Measurements from ENCODE around the gene GPR26.

DNA sequence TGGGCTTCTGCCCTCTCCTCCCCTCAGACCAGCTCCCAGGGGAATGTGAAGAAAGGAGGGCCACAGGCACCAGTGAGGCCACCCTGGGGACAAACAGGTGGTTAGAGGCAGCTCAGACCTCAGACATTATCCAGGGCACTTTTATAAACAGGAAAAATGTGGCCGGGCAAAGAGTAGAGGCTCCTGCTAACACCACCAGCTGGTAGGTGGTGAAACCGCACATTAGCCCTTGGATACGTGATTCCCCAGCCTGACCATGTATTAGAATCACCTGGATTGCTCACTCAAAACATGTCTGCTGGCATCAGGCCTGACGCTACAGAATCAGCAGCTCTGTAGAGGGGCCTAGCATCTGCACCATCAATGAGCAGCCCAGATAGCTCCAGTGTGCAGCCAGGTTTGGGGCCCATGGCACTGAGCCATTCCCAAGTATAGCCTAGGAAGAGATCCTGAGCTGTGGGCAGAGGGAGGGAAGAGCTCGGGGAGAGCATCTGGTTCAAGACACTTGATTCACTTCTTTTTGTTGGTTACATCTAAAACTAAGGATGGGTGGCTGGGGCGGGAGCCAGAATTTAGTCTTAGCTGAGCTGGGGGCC lies 37.1 kb downstream of the GPR26 start:
- TF ChIP-seq, protein P1, sequence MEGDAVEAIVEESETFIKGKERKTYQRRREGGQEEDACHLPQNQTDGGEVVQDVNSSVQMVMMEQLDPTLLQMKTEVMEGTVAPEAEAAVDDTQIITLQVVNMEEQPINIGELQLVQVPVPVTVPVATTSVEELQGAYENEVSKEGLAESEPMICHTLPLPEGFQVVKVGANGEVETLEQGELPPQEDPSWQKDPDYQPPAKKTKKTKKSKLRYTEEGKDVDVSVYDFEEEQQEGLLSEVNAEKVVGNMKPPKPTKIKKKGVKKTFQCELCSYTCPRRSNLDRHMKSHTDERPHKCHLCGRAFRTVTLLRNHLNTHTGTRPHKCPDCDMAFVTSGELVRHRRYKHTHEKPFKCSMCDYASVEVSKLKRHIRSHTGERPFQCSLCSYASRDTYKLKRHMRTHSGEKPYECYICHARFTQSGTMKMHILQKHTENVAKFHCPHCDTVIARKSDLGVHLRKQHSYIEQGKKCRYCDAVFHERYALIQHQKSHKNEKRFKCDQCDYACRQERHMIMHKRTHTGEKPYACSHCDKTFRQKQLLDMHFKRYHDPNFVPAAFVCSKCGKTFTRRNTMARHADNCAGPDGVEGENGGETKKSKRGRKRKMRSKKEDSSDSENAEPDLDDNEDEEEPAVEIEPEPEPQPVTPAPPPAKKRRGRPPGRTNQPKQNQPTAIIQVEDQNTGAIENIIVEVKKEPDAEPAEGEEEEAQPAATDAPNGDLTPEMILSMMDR (IDR thresholded peaks at IDR 0.05), result no peak
- no peak for TF ChIP-seq POLR2A (IDR thresholded peaks at IDR 0.05)
